ENCODE measurements around the gene NUP43. TPM values are rescaled to one million over a fixed set of nuclear protein-coding genes. Genes with fewer than 3 reads are reported as not detected.
A peak's percentile ranks its signal among the peaks of the same experiment; 100 is the strongest.
"Not testable (repeated sequence)": the region's sequence is repeated elsewhere in the genome, so short reads cannot be mapped to it uniquely, and the experiment has no call there.

NUP43 gene
- total RNA-seq, 1 donor from 2014 or later, result 54.4 TPM

GRCh38 chr6:149763866-149764265, 17.5 kb upstream of the NUP43 start:
- no peak overlapping the region for H3K27ac Mint-ChIP-seq (ENCODE audit: unreplicated experiment)
- no peaks in the 10 kb centered on the region for H3K4me1 Mint-ChIP-seq (ENCODE audit: unreplicated experiment)
- TF ChIP-seq CTCF (IDR thresholded peaks at IDR 0.05; ENCODE audit: unreplicated experiment), result no peak
- peaks cover 14% of the 10 kb centered on the region for H3K36me3 Mint-ChIP-seq (ENCODE audit: low read depth, unreplicated experiment)
- no peaks in the 10 kb centered on the region for H3K27me3 Mint-ChIP-seq (ENCODE audit: unreplicated experiment)
- DNase-seq (ENCODE audit: low spot score), result no peak
- no peaks in the 10 kb centered on the region for H3K9me3 Mint-ChIP-seq (ENCODE audit: unreplicated experiment)
- H3K4me3 Mint-ChIP-seq (ENCODE audit: unreplicated experiment), result no peak overlapping the region

- TF ChIP-seq CTCF (IDR thresholded peaks at IDR 0.05; ENCODE audit: unreplicated experiment), result no peak
- Mint-ChIP-seq H3K27me3 (ENCODE audit: unreplicated experiment) (no peaks in the 10 kb centered on the region), H3K27ac (ENCODE audit: unreplicated experiment) (no peak overlapping the region), H3K36me3 (ENCODE audit: low read depth, unreplicated experiment) (peaks cover 9% of the 10 kb centered on the region), H3K4me1 (ENCODE audit: unreplicated experiment) (no peaks in the 10 kb centered on the region), H3K4me3 (ENCODE audit: unreplicated experiment) (no peak overlapping the region), H3K9me3 (ENCODE audit: unreplicated experiment) (no peaks in the 10 kb centered on the region)
- no peak for DNase-seq (ENCODE audit: low spot score)
These were observed 15.1 kb upstream of the NUP43 start for GRCh38 chr6:149761438-149761837.

DNA sequence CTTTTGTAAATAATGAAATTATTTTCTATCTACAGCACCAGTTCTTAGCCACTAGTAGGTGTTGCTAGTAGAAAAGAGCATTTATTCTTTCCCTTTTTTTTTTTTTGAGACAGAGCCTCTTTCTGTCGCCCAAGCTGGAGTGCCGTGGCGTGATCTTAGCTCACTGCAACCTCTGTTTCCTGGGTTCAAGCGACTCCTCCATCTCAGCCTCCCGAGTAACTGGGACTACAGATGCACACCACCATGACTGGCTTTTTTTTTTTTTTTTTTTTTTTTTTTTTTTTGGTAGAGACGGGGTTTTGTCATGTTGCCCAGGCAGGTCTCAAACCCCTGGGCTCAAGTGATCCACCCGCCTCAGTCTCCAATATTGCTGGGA, 9.9 kb upstream of the NUP43 start:
- Mint-ChIP-seq H3K9me3 (ENCODE audit: unreplicated experiment) (no peaks in the 10 kb centered on the region), H3K27me3 (ENCODE audit: unreplicated experiment) (no peaks in the 10 kb centered on the region), H3K4me3 (ENCODE audit: unreplicated experiment) (no peak overlapping the region)

DNA sequence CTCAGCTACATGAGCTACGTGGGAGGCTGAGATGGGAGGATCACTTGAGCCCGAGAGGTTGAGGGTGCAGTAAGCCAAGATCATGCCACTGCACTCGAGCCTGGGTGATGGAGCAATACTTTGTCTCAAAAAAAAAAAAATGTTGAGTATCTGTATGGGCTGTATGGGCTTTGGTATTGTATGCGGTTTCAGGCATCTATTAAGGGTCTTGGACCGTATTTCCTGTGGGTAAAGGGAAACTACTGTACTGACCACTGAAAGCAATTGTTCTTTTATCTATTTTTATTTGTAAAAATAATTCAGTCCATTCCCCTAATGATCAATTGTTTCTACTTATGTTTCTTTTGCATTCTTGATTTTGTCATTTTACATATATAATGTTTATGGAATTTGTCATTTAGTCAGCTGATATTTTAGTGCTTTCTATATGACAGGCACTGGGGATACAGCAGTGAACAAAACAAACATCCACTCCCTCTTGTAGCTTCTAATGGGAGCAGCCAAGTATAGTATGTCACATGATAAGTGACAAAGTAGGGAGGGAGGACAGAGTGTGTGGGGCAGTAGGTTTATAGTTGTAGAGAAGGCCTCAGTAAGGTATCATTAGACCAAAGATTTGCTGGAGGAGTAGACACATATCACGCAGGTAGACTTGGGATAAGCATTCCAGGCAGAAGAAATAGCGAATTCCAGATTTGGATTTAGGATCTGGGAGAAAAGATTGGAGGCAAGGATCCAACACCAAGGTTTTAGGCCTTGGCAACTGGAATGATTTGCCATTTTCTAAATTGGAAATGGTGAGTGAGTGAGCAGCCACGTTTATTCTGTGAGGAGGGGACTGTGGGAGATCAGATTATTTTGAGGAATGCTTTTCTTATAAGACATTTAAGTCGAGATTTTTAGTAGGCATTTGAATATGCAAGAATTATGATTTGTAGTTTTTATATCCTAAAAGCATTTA, 9.3 kb upstream of the NUP43 start:
- Mint-ChIP-seq H3K4me1 (ENCODE audit: unreplicated experiment) (peaks cover 3% of the 10 kb centered on the region), H3K9me3 (ENCODE audit: unreplicated experiment) (no peaks in the 10 kb centered on the region), H3K27ac (ENCODE audit: unreplicated experiment) (peak overlapping the region; percentile 2), H3K4me3 (ENCODE audit: unreplicated experiment) (no peak overlapping the region), H3K27me3 (ENCODE audit: unreplicated experiment) (no peaks in the 10 kb centered on the region), H3K36me3 (ENCODE audit: low read depth, unreplicated experiment) (peaks cover 3% of the 10 kb centered on the region)
- no peak for DNase-seq (ENCODE audit: low spot score)
- no peak for TF ChIP-seq CTCF (IDR thresholded peaks at IDR 0.05; ENCODE audit: unreplicated experiment)

More for the DNA sequence above, 9.9 kb upstream of the NUP43 start:
- DNase-seq (ENCODE audit: low spot score), result no peak
- no peak for TF ChIP-seq CTCF (IDR thresholded peaks at IDR 0.05; ENCODE audit: unreplicated experiment)
- H3K36me3 Mint-ChIP-seq (ENCODE audit: low read depth, unreplicated experiment), result peaks cover 3% of the 10 kb centered on the region
- no peak overlapping the region for H3K27ac Mint-ChIP-seq (ENCODE audit: unreplicated experiment)
- no peaks in the 10 kb centered on the region for H3K4me1 Mint-ChIP-seq (ENCODE audit: unreplicated experiment)

DNA sequence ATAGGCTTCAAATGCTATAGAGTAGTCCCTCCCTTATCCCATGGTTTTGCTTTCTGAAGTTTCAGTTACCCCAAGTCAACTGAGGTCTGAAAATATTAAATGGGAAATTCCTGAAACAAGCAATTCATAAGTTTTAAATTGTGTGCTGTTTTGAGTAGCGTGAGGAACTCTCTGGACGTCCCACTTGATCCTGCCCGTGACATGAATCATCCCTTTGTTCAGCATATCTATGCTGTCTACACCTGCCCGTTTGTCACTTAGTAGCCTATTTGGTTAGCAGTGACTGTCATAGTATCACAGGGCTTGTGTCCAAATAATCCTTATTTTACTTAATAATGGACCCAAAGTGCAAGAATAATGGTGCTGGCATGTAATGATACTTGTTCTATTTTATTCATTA, 8.2 kb upstream of the NUP43 start:
- TF ChIP-seq CTCF (IDR thresholded peaks at IDR 0.05; ENCODE audit: unreplicated experiment), result no peak
- no peaks in the 10 kb centered on the region for H3K9me3 Mint-ChIP-seq (ENCODE audit: unreplicated experiment)
- peaks cover 6% of the 10 kb centered on the region for H3K4me1 Mint-ChIP-seq (ENCODE audit: unreplicated experiment)
- no peaks in the 10 kb centered on the region for H3K27me3 Mint-ChIP-seq (ENCODE audit: unreplicated experiment)
- no peak overlapping the region for H3K4me3 Mint-ChIP-seq (ENCODE audit: unreplicated experiment)
- no peak for DNase-seq (ENCODE audit: low spot score)
- no peak overlapping the region for H3K27ac Mint-ChIP-seq (ENCODE audit: unreplicated experiment)
- H3K36me3 Mint-ChIP-seq (ENCODE audit: low read depth, unreplicated experiment), result no peaks in the 10 kb centered on the region

GRCh38 chr6:149753374-149753637, 7.0 kb upstream of the NUP43 start:
- H3K4me1 Mint-ChIP-seq (ENCODE audit: unreplicated experiment); H3K27ac Mint-ChIP-seq (ENCODE audit: unreplicated experiment); H3K36me3 Mint-ChIP-seq (ENCODE audit: low read depth, unreplicated experiment); H3K27me3 Mint-ChIP-seq (ENCODE audit: unreplicated experiment); H3K9me3 Mint-ChIP-seq (ENCODE audit: unreplicated experiment); DNase-seq (ENCODE audit: low spot score); H3K4me3 Mint-ChIP-seq (ENCODE audit: unreplicated experiment): not testable (repeated sequence)

Data from endothelial cell (in vitro differentiated cells).